Kasumi-1 (cell line): Measurements from ENCODE around the gene NCOA7.

Source experiments
- DNase-seq, 2 experiments: peaks; one replicate each; lab custom pipeline; 2025; lab: John Stamatoyannopoulos, UW

The NCOA7 gene

DNA sequence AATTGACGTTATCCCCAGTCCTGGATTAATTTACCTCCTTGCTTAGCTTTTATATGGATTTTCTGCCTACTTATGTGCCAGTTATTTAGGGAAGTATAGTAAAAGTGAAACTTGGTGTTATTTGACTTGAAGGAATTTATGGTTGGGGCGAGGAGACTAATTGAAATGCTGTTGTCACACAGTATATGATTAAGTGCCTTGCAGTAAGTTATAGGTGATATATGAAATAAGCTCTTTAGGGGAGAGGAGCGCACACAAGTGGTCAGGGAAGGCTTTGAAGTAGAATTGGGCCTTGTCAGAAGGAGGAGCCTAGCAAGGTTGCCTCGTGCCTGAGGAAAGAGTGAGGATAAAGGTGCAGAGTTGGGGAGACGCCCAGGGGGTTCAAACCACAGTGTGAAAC, 20.5 kb downstream of the NCOA7 start:
- DNase-seq, result no peak

- DNase-seq, result no peak
Observed at GRCh38 chr6:125812394-125813292, 21.9 kb downstream of the NCOA7 start.

DNA sequence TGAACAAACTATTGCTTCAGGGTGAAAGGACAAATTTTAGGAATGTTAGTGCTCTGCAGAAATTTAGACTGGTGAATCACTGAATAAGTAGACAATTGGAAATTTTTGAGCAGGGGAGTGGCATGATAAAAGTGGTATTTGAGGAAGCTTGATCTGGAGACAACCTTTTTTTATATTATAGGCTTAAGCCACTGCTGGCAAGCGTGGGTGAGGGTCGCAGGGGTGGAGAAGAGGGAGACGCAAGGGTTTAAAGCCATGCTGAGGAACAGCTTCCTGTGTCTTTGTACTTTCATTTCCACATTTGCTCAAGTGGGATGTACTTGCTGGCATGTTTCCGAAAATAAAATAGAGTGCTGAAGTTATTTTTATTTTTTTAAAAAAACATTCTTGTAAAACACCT, 23.7 kb downstream of the NCOA7 start:
- no peak for DNase-seq

- no peak for DNase-seq
Observed at GRCh38 chr6:125815080-125815910, 24.5 kb downstream of the NCOA7 start.

- DNase-seq, result no peak
Observed at GRCh38 chr6:125816828-125817280, 26.1 kb downstream of the NCOA7 start.

GRCh38 chr6:125818225-125818657, 27.5 kb downstream of the NCOA7 start:
- DNase-seq, result no peak

DNA sequence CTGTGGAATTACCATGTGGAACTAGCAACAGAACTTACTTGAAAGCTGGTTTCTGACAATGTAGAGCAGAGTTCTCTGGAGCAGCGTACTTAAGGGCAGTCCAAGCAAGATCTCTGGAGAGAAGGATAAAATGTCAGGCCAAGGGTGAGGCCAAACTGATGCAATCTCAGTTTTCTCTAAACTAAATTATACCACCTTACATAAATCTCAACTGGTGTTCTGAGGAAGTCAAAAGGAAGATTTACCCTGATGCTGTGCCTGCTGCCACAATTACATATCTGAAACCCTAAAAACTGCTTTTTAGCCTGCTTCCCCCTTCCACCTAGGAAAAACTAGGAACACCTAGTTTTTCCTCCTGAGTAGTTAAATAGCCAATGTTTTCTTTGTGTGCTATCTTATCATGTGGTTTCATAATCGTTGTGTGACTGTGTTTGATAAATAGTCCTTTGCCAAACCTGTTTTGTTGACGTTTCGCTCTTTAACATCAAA, 28.1 kb downstream of the NCOA7 start:
- no peak for DNase-seq

DNA sequence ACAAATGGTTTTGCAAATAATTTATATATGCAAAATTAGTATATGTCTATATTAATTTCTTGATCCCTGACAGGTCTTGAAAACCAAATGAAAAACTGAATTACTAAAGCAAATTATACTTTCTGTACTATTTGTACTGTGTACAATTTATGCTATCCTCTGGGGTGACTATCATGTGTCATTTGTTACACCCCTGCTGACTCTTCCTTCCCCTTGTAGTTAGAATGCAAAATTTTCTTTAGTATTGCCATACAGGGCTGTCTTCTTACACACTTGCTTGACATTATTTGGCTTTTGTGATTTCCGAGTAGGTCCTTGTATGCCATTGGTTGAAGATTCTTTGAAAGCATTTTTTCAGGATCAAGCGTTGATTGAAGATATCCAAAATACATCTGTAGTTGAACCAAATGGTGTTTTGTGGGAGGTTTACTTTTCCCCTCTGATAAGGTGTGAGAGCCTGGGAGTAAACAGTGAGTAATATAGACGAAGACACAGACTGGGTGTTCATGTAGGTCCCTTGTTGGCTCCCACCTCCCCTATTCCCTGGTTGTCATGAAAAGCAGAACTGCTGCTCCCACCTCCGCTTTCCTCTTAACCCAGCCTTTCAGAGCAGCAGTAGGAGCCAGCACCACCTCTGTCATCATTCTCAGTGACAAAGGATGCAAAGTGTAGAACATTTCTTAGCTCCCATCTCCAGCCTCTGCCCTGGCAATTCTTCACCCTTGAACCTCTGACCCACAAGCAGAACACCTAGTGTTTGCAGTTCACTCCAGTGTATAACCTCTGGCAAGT, 29.0 kb downstream of the NCOA7 start:
- no peak for DNase-seq

- DNase-seq, result no peak
Observed at GRCh38 chr6:125821825-125822281, 31.1 kb downstream of the NCOA7 start.

GRCh38 chr6:125823180-125823579, 32.4 kb downstream of the NCOA7 start:
- no peak for DNase-seq

DNA sequence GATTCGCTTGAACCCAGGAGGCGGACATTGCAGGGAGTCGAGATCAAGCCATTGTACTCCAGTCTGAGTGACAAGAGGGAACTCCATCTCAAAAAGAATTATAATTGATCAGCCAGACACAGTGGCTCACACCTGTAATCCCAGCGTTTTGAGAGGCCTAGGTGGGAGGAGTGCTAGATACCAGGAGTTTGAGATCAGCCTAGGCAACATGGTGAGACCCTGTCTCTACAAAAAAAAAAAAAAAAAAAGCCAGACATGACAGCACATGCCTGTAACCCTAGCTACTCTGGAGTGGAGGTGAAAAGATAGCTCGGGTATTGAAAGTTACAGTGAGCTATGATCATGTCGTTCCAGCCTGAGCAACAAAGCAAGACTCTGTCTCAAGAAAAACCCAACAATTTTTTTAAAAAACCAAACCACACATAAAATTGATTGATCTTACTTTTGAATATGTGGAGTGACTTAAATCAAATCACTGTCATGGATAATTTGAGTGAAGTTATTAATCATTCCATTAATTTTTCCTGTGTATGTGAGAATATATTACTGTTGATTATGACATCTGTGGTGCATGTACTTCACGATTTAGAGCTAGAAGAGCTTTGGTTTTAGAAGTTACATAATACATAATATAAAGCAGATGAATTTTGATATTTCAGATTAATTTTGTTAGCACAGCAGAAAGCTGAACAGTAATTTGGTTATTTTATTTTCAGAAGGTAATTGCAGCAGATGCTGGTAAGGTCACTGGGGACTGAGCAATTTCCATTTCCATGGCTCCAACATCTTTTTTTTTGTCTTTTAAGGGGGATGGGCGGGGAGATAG, 34.4 kb downstream of the NCOA7 start:
- no peak for DNase-seq

GRCh38 chr6:125826695-125827463, 36.1 kb downstream of the NCOA7 start:
- DNase-seq, result no peak

- no peak for DNase-seq
Observed at GRCh38 chr6:125827788-125828320, 37.1 kb downstream of the NCOA7 start.

GRCh38 chr6:125828476-125829039, 37.8 kb downstream of the NCOA7 start:
- DNase-seq, result no peak

DNA sequence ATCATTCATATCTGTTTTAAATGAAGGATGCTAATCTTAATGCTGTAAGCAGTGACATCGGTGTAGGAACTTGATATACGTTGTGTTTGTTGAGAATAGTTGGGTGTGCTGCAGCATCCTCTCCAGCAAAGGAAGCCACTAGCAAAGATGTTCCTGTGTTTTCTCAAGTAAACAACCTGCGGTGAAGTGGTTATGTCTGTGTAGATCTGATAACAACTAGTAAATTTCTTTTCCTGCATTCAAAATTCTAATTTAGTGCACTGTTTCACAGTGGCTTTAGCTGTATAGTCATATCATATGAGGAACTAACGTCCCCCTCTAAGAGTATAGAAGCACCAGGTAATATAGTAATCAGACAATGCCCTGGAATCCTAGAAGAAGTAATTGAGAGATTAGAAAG, 38.7 kb downstream of the NCOA7 start:
- no peak for DNase-seq

GRCh38 chr6:125831659-125832058, 40.9 kb downstream of the NCOA7 start:
- DNase-seq, result no peak

GRCh38 chr6:125832391-125833117, 41.8 kb downstream of the NCOA7 start:
- no peak for DNase-seq

GRCh38 chr6:125834348-125834747, 43.6 kb downstream of the NCOA7 start:
- DNase-seq, result no peak

- DNase-seq, result no peak
Observed at GRCh38 chr6:125835221-125835744, 44.5 kb downstream of the NCOA7 start.
